Peyer's patch (tissue), 4 donors: ENCODE measurements around the gene MAT1A.
"Not testable (repeated sequence)": the region's sequence is repeated elsewhere in the genome, so short reads cannot be mapped to it uniquely, and the experiment has no call there.

ENCODE experiments used
- CTCF ChIP-seq, 6 experiments: fragments of 450-650 bp in 4 of 6; fragments of 200-600 bp in 2 of 6; sonication (generic) in 1 of 6; IDR thresholded peaks; one replicate each; pipeline ENCODE4 v1.5.1; 2017 to 2019; ENCODE audit warnings: antibody characterized with exemption in 6 of 6, mild to moderate bottlenecking in 3 of 6, moderate library complexity in 1 of 6
- POLR2A ChIP-seq, 2 donors: fragments of 450-650 bp; IDR thresholded peaks; one replicate each; pipeline ENCODE4 v1.5.1; 2017; ENCODE audit warnings: antibody characterized with exemption in 2 of 2, mild to moderate bottlenecking in 2 of 2, moderate library complexity in 2 of 2

GRCh38 chr10:80244371-80244770 is 45.1 kb downstream of the MAT1A start:
- TF ChIP-seq CTCF, POLR2A (IDR thresholded peaks at IDR 0.05): not testable (repeated sequence)
